DMS79 treated with DMSO at 0.1 percent for 48 hours (cell line): ENCODE measurements around the gene SSR4.

Experiments used
- DNase-seq: peaks from one replicate; lab custom pipeline; 2025; lab: John Stamatoyannopoulos, UW

Gene SSR4

DNA sequence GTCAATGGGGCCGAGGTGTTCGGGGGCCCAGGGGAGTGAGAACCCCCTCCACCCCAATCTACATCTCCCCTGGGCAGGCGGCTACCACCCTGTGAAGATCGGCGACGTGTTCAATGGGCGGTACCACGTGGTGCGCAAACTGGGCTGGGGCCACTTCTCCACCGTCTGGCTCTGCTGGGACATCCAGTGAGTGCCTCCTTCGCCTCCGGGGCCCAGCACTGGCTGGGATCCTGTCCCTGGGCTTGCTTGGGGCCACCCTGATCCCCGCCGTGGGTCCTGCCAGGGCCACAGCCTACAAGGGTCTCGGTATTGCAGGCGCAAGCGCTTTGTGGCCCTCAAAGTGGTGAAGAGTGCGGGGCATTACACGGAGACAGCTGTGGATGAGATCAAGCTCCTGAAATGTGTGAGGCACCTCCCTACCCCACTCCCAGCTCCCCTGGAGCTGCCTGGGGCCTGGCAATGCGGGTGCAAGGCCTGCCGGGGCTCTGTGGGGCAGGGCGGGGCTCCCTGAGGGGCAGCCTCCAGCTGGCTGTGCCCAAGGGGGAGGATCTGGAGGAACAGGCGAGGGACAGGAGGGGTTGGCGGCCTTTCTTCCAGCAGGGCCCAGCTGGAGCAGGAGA, 12.9 kb upstream of the SSR4 start:
- DNase-seq, result no peak

DNA sequence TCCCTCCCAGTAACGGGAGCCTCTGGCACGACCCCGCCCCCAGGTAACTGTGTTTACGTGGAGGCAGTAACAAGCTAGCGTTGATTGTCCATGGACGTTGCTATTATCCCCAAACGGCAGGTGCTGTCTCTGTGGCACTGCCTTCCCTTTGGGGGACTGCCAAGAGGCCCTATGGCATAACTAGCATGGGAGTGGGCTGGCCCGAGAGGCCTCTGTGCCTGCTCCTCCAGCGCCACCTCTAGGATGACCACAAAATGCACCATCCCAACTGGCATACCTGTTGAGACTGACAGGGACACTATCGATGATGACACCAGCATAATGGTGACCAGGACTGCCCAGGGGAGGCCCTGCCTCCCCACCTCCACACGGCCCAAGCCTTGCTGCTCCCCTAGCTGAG, 12.2 kb upstream of the SSR4 start:
- peak; percentile 54 for DNase-seq

DNA sequence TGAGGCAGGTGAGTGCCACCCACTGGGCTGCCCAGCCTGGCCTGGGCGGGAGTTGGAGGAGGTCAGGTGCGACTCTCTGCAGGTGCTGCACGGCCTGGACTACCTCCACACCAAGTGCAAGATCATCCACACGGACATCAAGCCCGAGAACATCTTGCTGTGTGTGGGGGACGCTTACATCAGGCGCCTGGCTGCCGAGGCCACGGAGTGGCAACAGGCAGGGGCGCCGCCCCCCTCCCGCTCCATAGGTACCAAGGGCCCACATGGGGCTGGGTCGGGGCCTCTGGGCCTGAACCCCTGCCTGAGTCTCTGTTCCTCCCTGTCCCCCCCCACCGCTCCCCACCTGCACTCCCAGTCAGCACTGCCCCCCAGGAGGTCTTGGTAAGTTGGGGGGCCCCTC, 11.6 kb upstream of the SSR4 start:
- DNase-seq, result no peak

DNA sequence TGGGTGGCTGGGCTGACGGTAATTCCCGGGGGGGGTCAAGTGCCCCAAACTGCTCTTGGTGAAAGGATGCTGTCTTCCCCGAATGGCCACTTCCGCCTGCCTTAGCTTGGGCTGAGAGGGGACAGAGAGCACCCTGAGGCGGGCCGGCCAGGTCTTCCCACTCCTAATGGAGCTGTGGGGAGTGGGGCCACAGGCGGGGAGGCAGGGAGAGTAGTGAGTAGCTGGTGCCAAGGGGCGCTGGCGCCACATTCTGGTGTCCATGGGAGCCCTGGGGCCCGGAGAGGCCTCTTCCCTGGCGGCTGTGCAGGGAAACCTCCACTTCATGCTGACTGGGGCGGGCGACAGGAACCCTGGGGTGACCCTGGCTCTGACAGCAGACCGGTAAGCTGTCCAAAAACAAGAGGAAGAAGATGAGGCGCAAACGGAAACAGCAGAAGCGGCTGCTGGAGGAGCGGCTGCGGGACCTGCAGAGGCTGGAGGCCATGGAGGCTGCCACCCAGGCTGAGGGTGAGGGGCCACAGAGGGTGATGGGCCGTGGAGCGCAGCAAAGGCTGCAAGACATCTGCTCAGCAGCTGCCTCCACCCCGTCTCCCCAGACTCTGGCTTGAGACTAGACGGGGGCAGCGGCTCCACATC, 11.0 kb upstream of the SSR4 start:
- no peak for DNase-seq

DNA sequence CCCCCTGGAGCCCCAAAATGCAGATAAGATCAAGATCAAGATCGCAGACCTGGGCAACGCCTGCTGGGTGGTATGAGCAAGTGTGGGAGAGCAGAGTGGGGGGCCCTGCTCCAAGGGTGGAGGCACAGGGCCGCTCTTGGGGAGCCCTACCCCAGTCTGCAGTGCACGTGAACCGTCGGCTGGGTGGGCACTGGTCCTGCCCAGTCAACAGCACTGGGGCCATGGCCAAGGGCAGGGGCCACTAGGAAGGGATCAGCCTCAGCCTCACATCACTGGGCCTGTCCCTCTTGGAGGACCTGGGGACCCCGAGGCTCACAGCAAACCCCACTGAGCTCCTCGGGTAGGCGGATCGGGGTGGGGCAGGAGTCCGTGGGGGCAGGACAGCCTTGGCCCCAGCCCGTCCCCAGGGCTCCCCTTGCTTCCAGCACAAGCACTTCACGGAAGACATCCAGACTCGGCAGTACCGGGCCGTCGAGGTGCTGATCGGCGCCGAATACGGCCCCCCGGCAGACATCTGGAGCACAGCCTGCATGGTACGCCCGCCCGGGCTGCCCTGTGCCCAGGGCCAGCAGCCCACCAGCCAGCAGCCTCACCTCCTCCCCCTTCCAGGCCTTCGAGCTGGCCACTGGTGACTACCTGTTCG, 10.0 kb upstream of the SSR4 start:
- DNase-seq, result no peak

DNA sequence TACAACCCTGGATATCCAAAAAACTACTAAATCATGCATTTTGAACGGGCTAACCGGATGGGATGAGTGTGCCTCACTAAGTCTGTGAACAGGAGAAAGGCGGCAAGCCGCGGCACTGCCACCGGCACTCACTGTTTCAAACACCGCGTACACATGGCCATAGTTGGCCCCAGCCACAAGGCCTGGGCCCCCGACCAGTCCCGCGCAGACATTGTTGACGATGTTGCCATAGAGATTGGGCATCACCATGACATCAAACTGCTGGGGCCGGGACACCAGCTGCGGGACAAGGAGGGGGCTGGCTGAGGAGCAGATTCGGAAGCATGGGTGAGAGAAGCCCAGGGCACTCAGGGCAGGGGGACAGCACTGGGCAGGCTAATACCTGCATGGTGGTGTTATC, 7.8 kb upstream of the SSR4 start:
- no peak for DNase-seq

DNA sequence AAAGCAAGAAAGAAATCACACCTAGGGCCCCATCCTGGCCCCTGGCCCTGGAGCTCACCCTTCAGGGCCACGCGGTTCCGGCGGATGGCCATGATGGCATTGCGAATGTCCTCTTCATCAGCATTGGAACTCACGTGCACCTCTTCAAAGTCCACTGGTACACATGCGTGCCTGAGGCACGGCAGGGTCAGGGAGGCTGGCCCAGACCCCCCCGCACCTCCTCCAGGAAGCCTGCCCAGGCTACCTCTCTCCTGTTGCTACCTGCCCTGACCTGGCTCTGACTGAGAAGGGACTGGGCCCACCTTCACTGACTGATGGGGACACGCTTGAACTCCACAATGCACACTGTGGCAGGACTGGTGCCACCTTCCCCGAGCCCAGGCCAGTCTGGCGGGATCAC, 4.8 kb upstream of the SSR4 start:
- no peak for DNase-seq

DNA sequence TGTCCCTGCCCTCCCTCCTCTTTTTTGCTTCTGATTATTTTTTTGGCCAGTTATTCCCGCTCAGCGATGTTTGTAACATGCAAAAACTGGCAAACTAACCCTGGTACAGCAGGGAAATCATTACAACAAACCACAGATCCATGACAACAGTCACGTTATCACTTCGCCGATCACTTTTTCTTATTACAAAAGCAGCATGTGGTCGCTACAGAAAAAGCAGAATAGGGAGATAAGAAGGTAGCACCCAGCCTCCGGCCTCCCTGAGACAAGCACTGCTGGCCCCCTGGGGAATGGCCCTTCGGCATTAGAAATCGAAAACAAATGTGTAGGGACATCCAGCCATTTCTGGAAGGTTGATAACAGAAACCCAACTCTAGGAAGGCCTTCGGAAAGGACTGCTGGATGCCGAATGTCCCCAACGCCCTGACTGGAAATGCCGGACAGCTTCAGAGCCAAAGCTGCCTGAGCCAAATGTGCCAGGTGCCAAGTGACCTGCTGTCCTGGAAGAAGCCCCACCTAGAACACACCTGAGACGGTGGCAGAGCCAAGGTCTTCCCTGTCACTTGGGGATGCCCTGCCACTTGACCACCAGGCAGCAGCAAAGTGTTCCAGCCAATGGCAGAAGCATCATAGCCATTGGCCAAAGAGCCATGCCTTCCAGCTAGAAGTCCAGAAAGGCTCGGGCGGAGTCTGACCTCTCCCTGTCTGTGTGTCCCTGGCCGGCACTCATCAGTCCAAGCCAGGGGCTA, 3.2 kb upstream of the SSR4 start:
- DNase-seq, result no peak

DNA sequence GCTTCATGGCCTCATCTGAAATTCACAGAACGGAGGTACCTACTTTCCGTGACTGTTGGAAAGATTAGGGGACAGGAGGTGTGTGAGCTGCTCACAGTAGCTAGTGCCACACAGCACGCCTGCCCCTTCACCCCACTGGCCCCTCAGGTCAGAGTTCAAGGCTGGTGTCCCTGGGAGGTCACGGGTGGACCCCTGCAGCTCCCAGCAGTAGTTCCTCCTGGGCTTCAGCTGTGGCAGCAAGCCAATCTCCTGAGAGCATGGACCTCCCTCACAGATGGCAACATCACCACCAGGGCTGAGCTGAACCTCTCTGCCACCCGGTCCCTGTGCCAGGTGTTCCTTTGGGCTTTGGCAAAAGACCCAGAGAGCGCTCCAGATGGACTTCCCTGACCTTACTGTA, 2.1 kb upstream of the SSR4 start:
- no peak for DNase-seq

DNA sequence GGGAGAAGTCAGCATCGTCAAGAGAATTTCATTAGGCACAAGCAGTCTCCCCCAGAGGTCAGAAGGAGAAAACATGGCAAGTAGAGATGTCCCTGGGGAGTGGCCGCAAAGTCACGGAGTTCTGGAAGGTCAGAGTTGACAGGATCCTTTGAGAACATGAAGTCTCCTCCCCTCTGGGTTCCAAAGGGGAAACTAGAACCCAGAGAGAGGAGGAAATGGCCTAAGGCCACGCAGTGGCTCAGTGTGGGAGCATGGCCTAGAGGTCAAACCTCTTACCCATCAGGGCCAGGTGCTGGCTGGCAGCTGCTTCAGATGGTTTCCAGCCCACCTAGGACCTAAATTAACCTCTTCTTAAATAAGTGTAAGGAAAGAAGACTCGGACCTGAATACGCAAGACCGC, 1.2 kb upstream of the SSR4 start:
- DNase-seq, result no peak

DNA sequence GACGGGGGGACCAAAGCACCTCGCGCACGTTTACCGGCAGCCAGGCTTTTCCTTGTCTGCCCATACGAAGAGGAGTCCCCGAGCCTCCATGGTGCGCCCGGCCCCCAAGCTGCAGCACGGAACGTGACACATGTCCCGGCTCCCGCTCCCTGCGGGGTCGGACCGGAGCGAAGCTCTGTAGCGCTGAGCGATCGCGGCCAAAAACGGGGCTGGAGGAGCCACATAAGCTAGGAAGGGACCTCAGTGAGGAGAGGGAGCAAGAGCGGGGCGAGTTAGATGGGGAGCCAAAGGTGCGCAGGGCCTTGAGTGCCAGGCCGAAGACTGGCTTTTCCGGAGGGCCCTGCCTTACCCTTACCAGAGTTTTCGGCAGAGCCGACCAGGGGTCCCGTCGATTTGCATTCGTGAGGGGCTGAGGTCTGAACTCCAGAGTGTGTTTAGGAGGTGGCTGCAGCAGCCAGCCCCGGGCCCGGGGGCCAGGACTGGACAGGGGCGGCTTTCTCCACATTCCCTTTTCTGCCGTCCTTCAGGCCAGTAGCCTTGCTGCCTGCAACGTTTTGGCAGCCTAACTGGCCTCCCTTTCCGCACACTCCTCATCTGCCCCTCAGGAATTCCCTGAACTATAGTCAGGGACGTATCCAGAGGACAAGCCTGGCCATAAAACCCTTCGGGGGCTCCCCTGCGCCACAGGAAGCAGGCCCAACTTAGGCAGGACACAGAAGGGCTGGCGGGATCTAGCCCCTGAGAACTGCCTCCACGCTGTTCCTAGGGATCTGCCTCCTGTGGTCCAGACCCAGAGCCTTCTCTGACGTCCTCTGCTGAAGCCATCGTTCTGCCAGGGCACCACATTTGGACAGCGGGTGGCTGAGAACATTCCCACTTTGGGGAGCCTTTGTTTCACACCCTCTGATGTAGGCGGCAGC, 689 bp downstream of the SSR4 start:
- no peak for DNase-seq

DNA sequence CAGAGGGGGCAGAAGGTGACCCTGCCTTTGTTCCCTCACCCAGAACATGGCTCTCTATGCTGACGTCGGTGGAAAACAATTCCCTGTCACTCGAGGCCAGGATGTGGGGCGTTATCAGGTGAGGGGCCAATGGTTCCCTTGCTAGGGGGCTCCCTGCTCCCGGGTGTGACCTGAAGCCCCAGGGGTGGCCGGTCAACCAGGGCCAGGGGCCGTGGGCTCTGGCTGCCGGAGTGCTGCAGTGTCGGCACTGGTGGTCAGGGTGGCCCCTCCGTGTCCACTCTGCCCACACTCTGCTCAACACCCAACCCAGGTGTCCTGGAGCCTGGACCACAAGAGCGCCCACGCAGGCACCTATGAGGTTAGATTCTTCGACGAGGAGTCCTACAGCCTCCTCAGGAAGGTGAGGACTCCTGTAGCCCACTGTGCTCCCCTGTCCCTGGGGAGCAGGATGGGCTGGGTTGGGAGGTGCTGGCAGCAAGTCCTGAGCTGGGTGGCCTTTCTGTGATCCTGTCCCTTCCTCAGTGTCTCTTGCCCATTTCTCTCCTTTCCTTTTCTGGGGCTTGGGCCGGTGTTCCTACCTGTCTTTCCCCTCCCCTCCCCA, 3.0 kb downstream of the SSR4 start:
- no peak for DNase-seq

DNA sequence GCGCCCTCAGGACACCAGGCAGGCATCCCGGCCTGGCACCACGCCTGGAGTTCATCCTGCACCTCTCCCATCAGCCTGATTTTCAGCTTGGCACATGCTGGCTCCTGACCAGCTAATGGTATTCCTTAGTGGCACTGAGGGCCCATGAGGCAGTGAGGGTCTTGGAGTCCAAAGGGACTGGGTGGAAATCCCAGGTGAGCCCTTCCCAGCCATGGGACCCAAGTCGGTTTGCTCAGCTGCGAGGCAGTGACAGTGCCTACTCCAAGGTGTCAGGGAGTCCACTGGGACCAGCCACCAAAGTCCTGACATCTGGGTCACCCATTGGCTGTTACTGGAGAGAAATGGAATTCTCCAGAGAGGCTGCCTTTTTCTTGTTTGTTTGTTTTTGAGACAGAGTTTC, 4.9 kb downstream of the SSR4 start:
- no peak for DNase-seq

DNA sequence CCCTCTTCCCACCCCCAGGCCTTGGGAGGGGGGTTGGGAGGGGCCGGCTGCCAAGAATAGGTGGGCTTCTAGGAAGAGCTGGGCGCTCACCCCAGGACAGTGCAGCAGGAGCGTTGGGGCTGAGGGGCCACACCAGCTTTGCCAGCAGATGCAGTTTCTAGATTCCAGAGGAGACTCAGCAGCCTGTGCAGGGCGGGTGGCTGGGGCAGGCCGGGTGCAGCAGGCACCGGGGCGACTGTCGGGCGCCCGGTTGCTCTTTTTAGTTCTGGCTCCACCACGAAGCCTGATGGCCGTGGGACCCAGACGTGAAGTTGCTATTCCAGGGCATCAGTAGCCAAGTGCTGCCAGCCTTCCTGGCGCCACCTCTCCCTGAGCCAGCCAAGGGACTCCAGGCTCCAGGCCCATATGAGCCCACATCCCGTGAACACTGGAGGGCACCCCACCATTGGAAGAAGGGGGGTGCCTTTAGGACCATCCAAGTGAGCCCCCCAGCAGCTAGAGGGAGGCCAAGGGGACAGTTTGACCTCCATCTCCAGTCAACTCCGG, 5.8 kb downstream of the SSR4 start:
- DNase-seq, result no peak

DNA sequence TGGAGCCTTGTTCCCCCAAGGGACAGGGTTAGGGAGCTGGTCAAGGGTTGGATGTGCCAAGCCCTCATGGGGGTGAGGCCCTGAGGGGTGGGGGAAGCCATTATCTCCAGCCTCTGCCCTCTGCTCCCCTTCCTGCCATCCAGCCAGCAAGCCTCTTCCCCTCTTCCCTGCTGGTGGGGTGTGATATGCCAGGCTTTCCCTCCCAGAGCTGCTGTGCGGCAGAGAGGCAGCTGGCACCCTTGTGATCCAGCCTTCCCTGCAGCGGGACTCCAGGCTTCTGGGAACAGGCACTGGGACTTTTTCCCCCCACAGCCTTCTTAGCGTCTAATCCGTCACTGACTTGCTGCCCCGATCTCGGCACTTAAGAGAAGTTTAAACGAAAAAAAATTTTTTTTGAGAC, 6.3 kb downstream of the SSR4 start:
- no peak for DNase-seq

DNA sequence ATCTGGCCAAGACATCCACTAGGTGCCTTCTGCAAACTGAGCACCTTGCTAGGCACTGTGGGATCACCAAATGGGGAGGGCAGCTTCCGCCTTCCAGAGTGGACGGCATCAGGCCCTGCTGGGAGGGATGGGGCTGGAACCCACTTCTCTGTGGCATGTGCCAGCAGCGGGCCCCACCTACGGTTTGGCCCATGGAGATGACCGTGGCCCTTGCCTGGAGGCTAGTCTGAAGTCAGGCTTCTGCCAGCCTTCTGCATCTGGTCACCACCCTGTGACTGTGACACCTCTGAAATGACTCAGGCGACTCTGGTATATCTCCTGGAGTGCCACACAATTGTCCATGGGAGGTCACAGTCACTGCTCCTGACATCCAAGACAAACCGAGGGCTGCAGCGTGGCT, 7.2 kb downstream of the SSR4 start:
- no peak for DNase-seq

DNA sequence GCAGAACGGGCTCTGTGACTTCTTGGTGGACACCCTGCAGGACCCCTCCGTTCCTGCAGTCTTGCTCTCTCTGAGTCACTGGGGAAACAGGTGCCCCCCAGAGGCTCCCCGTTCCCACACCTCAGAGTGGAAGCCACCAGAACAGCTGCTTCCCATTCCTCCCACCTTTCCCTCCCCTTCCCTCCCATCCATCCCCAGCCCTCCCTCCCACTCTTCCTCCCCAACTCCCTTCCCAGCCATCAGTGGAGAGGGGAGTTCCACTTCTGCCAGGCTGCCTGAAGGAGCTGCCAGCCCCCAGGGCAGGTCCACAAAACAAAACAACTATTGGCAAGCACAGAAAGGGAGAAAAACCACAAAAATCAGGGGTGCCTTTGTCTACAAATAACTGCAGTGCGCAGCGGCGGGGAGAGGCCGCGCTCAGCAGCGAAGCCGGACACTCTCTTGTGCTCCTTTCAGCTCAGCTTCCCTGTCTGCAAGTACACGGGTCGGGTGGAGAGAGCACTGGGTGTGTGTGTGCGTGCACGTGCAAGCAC, 8.1 kb downstream of the SSR4 start:
- no peak for DNase-seq

DNA sequence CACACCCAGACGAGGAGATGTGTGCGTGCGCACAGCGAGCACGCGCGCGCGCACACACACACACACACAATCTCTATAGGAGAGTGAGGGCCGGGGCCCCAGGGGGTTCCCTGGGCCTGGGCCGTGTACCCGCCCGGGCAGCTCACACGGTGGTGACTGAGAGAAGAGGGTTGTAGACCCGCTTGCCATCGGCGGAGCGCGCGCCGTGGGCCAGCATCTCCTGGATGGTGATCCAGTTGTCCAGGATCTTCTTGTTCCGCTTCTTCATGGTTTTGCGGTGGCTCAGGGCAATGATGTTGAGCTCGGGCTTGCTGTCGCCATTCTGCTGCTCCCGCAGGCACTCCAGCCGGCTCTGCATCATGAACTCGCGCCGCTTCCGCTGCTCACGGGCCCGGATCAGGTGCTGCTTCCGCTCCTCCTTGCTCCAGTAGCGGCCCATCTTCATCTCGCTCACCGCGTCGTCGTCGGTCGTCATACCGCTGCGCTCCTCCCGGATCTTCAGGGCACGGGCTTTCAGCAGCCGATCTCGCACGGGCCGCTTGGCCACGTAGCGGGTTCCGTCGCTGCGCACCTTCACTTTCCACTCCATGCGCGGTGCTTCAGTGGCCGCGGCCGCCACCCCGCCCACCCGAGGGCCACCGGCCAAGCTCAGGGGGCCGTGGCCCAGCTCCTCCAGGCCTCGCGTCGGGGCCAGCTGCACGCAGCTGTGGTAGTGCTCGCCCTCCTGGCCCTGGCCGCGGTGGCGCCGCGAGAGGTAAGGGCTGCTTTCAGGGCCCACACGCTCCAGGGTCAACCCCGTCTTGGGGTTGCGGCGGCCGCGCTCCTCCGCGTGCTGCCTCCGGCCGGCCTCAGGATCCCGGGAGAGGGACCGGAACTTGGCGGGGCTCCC, 9.0 kb downstream of the SSR4 start:
- no peak for DNase-seq

DNA sequence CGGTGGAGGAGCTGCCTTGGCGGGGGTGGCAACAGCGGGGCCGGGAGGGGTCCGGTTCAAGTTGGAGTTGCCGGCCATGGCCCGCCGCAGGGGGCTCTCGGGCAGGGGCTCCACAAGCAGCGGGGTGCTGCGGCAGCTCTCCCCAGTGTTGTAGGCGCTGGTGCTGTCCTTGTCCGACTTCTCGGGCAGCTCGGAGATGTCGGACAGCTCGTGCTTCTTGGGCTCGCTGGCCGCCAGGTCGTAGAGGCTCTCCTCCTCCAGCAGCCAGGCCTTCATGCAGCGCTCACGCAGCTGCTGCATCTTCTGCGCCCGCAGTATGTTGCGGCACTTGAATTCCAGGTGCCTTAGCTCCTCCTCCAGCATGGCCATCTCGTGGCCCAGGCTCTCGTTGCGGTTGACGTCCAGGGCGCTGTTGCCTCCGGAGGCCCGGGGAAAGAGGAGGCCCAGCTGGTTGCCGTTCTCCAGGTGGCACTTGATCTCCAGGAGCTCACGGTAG, 9.7 kb downstream of the SSR4 start:
- DNase-seq, result no peak

DNA sequence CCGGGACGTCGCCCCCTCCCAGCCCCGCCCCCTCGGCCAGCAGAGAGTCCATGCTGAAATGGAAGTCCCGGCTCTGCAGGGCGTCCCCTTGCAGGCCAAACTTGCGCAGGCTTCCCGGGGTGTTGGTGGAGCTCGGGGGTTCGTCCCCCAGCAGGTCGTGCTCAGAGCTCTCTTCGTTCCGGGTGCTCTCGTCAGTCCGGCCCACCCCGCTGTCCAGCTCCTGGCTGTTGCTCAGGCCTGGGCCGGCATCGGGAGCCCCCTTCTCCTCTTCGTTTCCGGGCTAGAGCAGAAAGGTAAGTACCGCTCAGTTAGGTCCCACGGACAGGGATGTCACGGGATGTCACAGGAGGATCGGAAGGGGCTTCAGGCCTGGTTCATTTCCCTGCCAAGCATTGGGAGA, 10.2 kb downstream of the SSR4 start:
- no peak for DNase-seq
